HG03060 (cell line): ENCODE measurements around the gene OR6X1.

ENCODE experiments used
- ATAC-seq: cut with Tn5 transposase; IDR thresholded peaks from one replicate; pipeline ENCODE4 v1.9.1; 2021; ENCODE audit warnings: low read depth, moderate number of reproducible peaks; ENCODE audit not compliant: unreplicated experiment

OR6X1 gene

DNA sequence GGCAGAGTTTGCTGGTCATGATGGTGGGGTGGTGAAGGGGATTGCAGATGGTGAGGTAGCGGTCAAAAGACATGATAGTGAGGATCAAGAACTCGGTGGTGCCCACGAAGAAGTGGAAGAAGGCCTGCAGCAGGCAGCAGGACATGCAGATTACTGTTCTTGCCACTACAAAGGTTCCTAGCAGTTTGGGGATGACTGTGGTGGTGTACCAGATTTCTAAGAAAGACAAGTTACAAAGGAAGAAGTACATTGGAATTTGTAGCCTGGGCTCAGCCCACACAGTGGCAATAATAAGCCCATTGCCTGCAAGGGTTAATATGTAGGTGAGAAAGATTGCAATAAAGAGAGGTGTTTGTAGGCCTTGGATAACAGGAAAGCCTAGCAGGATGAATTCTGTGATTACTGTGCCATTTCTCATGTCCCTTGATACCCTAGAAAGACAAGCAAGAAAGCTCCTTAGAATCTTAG, at the start of gene OR6X1:
Gene OR6X1 (minus strand): TSS at position 418 of the 468 bp plus-strand sequence. CDS start 0 bp downstream, at position 418.
- no peak for ATAC-seq

- ATAC-seq = no peak
Measured at GRCh38 chr11:123801765-123802164, 47.4 kb upstream of the OR6X1 start.

DNA sequence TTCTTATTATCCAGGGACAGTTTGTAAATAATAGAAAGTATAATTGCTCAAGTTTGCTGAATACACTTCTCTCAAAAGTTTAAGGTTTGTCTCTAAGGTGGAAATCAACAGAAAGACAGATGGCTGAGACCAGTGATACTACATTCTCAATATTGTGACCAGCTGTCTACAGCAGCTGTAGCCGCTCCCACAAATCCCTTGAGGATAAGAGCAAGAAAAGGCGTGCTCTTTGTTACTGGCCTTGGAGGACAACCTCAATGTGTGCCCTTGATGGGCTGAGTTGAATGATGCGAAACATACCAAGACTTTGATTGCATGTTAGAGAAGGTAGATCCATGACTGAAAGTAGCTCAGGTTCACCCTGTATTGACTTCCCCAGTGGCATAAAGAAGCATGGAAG, 45.7 kb upstream of the OR6X1 start:
- no peak for ATAC-seq

DNA sequence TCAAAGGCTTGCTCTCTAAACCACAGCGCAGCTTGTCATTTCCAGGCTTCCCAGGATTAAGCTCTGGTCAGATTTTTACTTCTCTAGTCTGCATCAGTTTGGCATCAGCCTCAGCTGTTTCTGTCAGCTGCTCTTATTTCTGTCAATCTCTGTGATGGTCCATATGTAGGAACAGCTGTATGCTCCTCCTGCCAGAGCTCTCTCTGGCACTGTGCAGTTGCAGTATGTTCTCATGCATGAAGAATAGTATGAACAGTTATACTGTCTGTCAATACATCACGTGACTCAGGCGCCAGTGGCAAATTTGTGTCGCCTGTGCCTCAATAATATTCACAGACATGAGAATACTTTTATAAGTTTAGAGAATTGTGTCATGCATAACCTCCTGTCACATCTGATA, 45.1 kb upstream of the OR6X1 start:
- ATAC-seq = no peak

- ATAC-seq = no peak
Measured at GRCh38 chr11:123798513-123799252, 44.4 kb upstream of the OR6X1 start.

- ATAC-seq = no peak
Measured at GRCh38 chr11:123798079-123798478, 43.8 kb upstream of the OR6X1 start.

GRCh38 chr11:123797541-123797940, 43.2 kb upstream of the OR6X1 start:
- no peak for ATAC-seq

DNA sequence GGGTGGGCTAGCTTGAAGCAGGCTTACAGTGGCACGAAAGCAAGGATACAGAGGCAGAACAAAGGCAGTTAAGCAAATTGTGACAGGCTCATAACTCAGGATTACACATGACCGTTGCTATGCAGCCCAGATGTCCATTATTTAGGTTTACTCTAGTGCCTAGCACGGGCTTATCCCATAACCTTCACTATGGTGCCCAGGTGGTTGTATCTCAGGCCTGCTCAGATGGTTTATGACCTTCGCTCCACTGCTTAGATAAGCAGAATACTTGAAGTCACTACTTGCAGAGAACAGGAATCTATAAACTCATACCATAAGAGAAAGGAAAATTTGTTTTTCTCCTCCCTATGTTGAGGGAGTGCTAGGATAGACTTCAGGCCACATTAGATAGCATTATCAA, 42.8 kb upstream of the OR6X1 start:
- no peak for ATAC-seq

DNA sequence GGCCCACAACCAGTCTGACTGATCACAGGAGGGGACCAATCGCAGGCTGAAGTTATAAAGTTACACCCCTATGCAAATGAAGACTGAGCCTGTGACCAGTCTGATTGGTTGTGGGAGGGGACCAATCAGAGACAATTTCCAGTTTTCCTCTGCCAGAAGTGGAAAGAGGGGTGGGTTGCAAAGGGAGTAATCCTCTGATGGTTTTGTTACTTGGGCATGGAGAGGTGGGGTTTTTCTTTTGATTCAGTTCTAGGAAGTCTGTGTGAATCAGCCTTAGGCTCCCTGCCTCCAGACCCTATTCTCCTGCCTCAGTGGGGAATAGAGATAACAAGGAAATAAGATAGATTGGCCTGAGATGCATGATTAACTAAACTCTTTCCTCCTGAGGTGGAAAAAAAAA, 41.9 kb upstream of the OR6X1 start:
- no peak for ATAC-seq

- ATAC-seq = no peak
Measured at GRCh38 chr11:123783536-123783935, 29.2 kb upstream of the OR6X1 start.

GRCh38 chr11:123778511-123778910, 24.2 kb upstream of the OR6X1 start:
- no peak for ATAC-seq

GRCh38 chr11:123775715-123776549, 21.6 kb upstream of the OR6X1 start:
- no peak for ATAC-seq

GRCh38 chr11:123775289-123775688, 21.0 kb upstream of the OR6X1 start:
- no peak for ATAC-seq

- no peak for ATAC-seq
Measured at GRCh38 chr11:123773959-123774358, 19.6 kb upstream of the OR6X1 start.

- ATAC-seq = no peak
Measured at GRCh38 chr11:123773026-123773425, 18.7 kb upstream of the OR6X1 start.

DNA sequence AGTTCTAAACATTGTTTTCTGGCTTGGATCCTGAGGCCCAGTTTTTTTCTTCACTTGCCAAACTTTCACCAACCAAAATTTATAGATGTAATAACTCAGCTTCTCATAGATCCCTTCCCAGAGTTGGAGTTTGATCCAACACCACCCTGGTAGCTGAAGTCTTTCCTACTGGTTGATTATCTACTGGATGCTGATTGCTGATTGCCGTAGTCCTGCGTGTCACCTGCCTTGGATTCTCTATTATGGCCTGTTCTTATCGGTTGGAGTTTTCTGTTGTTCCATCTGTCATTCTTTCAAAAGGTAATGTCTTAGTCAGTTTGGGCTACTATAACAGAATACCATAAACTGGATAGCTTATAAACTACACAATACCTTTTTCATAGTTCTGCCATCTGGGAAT, 17.3 kb upstream of the OR6X1 start:
- ATAC-seq = no peak

DNA sequence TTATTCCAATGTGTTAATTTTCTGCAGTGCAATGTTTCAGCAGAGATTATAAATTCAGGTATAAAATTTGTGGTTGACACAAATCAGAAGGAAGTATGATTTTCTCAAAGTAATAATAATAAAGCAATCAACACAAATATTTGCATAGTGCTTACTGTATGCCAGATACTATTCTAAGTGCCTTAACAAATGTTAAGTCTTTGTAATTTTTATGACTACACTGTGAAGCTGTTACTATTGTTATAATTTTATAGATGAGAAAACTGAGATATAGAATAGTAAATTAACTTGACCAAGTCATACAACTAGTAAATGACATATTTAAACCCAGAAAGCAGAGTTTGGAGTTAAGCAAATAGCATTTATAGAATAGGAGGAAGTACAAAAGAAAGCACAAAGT, 16.4 kb upstream of the OR6X1 start:
- no peak for ATAC-seq

DNA sequence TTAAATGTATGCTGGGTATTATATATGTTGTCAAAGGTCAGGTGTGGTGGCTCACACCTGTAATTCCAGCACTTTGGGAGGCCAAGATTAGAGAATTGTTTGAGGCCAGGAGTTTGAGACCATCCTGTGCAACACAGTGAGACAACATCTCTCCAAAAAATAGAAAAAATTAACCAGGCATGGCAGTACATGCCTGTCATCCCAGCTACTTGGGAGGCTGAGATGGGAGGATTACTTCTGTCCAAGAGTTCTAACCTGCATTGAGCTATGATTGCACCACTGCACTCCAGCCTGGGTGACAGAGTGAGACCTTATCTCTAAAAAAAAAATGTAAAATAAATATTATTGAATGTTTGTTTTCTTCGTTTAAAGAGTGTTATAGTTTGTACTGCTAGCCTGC, 11.3 kb upstream of the OR6X1 start:
- ATAC-seq = no peak

DNA sequence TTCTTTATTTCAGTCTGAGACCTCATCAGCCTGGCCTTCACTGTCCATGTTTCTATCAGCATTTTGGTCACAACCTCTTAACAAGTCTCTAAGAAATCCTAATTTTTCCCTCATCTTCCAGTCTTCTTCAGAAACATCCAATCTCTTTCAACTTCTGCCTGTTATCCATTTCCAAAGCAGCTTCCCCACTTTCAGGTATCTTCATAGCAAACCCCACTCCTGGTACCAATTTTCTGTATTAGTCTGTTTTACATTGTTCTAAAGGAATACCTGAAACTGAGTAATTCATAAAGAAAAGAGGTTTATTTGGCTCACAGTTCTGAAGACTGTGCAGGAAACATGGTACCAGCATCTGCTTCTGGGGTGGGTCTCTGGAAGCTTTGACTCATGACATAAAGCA, 8.1 kb upstream of the OR6X1 start:
- ATAC-seq = no peak

DNA sequence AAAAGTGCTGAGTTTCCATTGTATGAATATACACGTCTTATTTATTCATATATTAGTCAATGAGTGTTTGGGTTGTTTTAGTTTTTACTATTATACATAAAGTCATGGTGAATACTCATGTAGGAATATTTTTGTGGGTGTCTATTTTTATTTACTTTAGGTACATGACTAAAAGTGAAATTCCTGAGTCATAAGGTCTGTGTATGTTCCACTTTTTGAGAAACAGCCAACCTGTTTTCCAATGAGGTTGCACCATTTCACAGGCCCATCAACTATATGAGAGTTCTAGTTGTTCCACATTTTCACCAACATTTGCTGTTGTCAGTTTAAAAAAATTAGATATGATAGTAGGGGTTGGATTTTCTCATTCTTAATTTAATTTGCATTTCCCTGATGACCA, 6.6 kb upstream of the OR6X1 start:
- peak; percentile 79 for ATAC-seq

- ATAC-seq = no peak
Measured at GRCh38 chr11:123757976-123758375, 3.7 kb upstream of the OR6X1 start.

DNA sequence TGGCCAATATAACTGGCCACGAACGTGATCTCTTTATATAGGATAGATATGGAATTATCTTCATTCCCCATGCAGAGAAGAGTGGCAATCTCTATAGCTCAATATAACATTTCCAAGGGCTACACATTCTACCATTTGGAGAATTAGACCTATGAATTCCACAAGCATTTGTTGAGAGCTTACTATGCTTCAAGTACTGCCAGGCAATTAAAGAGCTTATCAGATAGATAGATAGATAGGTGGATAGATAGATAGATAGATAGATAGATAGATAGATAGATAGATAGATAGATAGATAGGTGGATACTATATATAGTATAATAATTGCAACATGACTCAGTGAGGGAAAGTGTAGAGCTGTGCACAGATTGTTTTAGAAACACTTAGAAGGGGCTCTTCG, 1.5 kb upstream of the OR6X1 start:
- no peak for ATAC-seq
